ENCODE measurements around the gene PHYKPL.

DNA sequence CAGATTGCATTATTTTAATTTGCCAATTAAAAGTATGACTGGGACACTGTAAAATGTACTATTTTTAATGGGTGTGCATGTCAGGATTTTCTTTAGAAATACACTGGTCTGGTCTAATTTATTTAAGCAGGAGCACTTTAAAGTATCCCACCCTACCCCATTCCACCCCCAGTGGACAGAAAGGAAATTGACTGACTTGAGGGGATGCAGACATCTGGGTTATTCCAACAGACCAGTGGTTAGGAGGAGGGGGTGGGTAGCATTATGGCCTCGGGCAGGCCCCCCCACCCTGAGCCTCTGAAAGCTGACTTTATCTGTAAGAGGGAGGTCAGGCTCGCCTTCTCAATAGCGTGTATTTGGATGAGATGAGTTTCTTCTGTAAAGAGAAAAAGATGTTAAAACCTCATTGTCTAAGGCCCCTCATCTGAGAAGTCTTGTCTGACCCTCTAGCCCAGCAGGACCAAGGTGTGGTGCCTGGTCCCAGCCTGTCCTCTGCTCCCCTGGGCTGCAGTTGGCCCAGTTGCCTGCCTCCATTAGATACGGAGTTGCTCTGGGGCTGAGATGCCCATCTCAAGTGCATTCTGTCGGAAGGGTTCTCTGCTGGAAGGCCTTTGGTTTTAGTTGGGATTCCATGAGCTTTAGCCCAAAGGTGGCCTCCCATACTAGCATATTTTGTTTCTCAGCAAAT, 23.9 kb downstream of the PHYKPL start:
- TF ChIP-seq, protein P1, sequence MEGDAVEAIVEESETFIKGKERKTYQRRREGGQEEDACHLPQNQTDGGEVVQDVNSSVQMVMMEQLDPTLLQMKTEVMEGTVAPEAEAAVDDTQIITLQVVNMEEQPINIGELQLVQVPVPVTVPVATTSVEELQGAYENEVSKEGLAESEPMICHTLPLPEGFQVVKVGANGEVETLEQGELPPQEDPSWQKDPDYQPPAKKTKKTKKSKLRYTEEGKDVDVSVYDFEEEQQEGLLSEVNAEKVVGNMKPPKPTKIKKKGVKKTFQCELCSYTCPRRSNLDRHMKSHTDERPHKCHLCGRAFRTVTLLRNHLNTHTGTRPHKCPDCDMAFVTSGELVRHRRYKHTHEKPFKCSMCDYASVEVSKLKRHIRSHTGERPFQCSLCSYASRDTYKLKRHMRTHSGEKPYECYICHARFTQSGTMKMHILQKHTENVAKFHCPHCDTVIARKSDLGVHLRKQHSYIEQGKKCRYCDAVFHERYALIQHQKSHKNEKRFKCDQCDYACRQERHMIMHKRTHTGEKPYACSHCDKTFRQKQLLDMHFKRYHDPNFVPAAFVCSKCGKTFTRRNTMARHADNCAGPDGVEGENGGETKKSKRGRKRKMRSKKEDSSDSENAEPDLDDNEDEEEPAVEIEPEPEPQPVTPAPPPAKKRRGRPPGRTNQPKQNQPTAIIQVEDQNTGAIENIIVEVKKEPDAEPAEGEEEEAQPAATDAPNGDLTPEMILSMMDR (IDR thresholded peaks at IDR 0.05 in 4 of 5, conservative IDR thresholded peaks at IDR 0.05 in 1 of 5) = no peak
- TF ChIP-seq POLR2A (IDR thresholded peaks at IDR 0.05) = no peak

Measured in gastrocnemius medialis (tissue), 4 donors.